ENCODE data around the gene ZNF276.

Gene ZNF276

GRCh38 chr16:89749637-89750036 is 28.3 kb downstream of the ZNF276 start:
- DNase-seq (ENCODE audit: low read depth) = no peak
- no peak for TF ChIP-seq CTCF (conservative IDR thresholded peaks at IDR 0.05; ENCODE audit: control insufficient read depth, insufficient read depth, low read depth, low read length)
- no peak overlapping the region for H3K4me3 ChIP-seq (ENCODE audit: control insufficient read depth, low read depth, low read length)

GRCh38 chr16:89759746-89760340 is 38.5 kb downstream of the ZNF276 start:
- DNase-seq (ENCODE audit: low read depth) = peak; percentile 14
- H3K4me3 ChIP-seq (ENCODE audit: control insufficient read depth, low read depth, low read length) = no peak overlapping the region
- TF ChIP-seq CTCF (conservative IDR thresholded peaks at IDR 0.05; ENCODE audit: control insufficient read depth, insufficient read depth, low read depth, low read length) = no peak

- DNase-seq (ENCODE audit: low read depth) = no peak
- no peak for TF ChIP-seq CTCF (conservative IDR thresholded peaks at IDR 0.05; ENCODE audit: control insufficient read depth, insufficient read depth, low read depth, low read length)
- H3K4me3 ChIP-seq (ENCODE audit: control insufficient read depth, low read depth, low read length) = no peak overlapping the region
Observed at GRCh38 chr16:89761304-89761922, 40.1 kb downstream of the ZNF276 start.

GRCh38 chr16:89764711-89765201 is 43.4 kb downstream of the ZNF276 start:
- no peak overlapping the region for H3K4me3 ChIP-seq (ENCODE audit: control insufficient read depth, low read depth, low read length)
- no peak for DNase-seq (ENCODE audit: low read depth)
- TF ChIP-seq CTCF (conservative IDR thresholded peaks at IDR 0.05; ENCODE audit: control insufficient read depth, insufficient read depth, low read depth, low read length) = no peak

- DNase-seq (ENCODE audit: low read depth) = no peak
- no peak for TF ChIP-seq CTCF (conservative IDR thresholded peaks at IDR 0.05; ENCODE audit: control insufficient read depth, insufficient read depth, low read depth, low read length)
- H3K4me3 ChIP-seq (ENCODE audit: control insufficient read depth, low read depth, low read length) = no peak overlapping the region
Observed at GRCh38 chr16:89765292-89765830, 44.0 kb downstream of the ZNF276 start.

- no peak overlapping the region for H3K4me3 ChIP-seq (ENCODE audit: control insufficient read depth, low read depth, low read length)
- no peak for TF ChIP-seq CTCF (conservative IDR thresholded peaks at IDR 0.05; ENCODE audit: control insufficient read depth, insufficient read depth, low read depth, low read length)
- DNase-seq (ENCODE audit: low read depth) = no peak
Observed at GRCh38 chr16:89770367-89770766, 49.0 kb downstream of the ZNF276 start.
